Measurements from ENCODE around the gene IFNAR1.
"Not testable (repeated sequence)": the region's sequence is repeated elsewhere in the genome, so short reads cannot be mapped to it uniquely, and the experiment has no call there.

GRCh38 chr21:33321005-33321404 is 3.8 kb upstream of the IFNAR1 start:
- not testable (repeated sequence) for TF ChIP-seq EZH2 (IDR thresholded peaks at IDR 0.05; ENCODE audit: insufficient read depth, poor library complexity, severe bottlenecking); EZH2phosphoT487 (IDR thresholded peaks at IDR 0.05; ENCODE audit: insufficient read depth, low read depth)
